ENCODE results near the gene NTM.

NTM gene

DNA sequence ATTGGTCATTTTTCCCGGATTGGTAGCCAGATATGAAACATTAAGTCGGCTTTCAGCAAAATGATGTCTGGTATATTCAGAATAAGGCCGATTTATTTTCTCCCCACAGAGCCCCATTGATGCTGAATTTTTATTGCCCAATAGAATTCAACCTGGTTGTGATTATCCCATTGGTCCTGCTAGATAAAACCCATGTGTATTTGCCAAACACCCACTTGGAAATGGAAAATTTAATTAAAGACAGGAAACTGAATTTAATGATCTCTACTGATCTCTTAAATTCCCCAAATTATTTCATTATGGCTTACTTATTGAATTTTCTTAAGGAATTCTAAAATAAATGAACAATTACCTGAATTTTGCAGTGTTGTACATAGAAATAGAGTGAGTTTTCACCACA lies 609.8 kb downstream of the NTM start:
- Histone ChIP-seq H3K9me3 (ENCODE audit: severe bottlenecking) (no peaks in the 10 kb centered on the region), H3K36me3 (no peaks in the 10 kb centered on the region), H3K4me3 (ENCODE audit: low read depth, low read length) (no peak overlapping the region), H3K27ac (no peak overlapping the region), H3K27me3 (ENCODE audit: insufficient read depth, low read depth, severe bottlenecking) (no peaks in the 10 kb centered on the region)
- no peak for TF ChIP-seq CTCF (IDR thresholded peaks at IDR 0.05; ENCODE audit: low read depth, low read length)
- no peak for DNase-seq

- TF ChIP-seq CTCF (IDR thresholded peaks at IDR 0.05; ENCODE audit: low read depth, low read length): no peak
- no peak for DNase-seq
- no peaks in the 10 kb centered on the region for H3K27me3 ChIP-seq (ENCODE audit: insufficient read depth, low read depth, severe bottlenecking)
- H3K9me3 ChIP-seq (ENCODE audit: severe bottlenecking): no peaks in the 10 kb centered on the region
- H3K4me3 ChIP-seq (ENCODE audit: low read depth, low read length): no peak overlapping the region
- H3K27ac ChIP-seq: no peak overlapping the region
- no peaks in the 10 kb centered on the region for H3K36me3 ChIP-seq
Measured at GRCh38 chr11:131980888-131981668, 610.7 kb downstream of the NTM start.

GRCh38 chr11:131982154-131982553 lies 611.7 kb downstream of the NTM start:
- TF ChIP-seq CTCF (IDR thresholded peaks at IDR 0.05; ENCODE audit: low read depth, low read length): no peak
- no peaks in the 10 kb centered on the region for H3K36me3 ChIP-seq
- DNase-seq: no peak
- no peaks in the 10 kb centered on the region for H3K27me3 ChIP-seq (ENCODE audit: insufficient read depth, low read depth, severe bottlenecking)
- H3K27ac ChIP-seq: no peak overlapping the region
- no peak overlapping the region for H3K4me3 ChIP-seq (ENCODE audit: low read depth, low read length)
- no peaks in the 10 kb centered on the region for H3K9me3 ChIP-seq (ENCODE audit: severe bottlenecking)

DNA sequence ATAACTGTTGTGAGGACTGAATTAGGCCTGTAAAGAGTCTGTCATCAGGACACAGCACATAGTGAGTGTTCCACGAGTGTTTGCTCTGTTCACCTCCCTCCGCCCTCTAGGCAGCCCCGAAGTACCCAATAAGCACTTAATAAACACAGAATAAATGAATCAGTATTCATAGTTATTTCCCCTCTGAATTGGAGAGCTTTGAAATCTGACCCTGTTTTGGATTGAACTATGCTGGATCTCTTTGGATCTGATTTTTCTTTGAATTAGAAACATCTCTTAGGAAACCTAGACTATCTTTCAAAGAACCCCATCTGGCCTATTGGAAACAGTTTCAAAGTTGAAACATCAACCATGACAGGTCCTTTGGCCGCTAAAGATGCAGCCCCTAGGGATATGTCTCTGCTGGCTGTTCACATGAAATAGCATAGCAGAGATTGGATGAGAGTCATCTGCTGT lies 615.5 kb downstream of the NTM start:
- TF ChIP-seq CTCF (IDR thresholded peaks at IDR 0.05; ENCODE audit: low read depth, low read length): no peak
- DNase-seq: no peak
- H3K27ac ChIP-seq: no peak overlapping the region
- H3K27me3 ChIP-seq (ENCODE audit: insufficient read depth, low read depth, severe bottlenecking): no peaks in the 10 kb centered on the region
- H3K4me3 ChIP-seq (ENCODE audit: low read depth, low read length): no peak overlapping the region
- no peaks in the 10 kb centered on the region for H3K9me3 ChIP-seq (ENCODE audit: severe bottlenecking)
- H3K36me3 ChIP-seq: no peaks in the 10 kb centered on the region

DNA sequence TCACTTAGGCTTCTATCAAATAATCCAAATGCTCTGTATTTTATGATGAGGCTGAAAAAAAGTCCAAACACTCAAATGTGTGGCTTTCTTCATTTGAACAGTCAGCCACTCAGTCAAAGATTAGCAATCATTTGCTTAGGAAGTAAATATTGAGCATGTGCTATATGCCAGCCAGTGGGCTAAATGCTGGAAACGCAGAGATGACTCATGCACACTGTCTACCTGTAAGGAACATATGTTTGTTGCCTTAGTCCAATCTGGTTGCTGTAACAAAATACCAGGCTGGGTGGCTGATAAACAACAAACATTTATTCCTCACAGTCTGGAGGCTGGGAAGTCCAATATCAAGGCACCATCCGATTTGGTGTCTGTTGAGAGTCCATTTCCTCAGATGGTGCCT lies 617.3 kb downstream of the NTM start:
- TF ChIP-seq CTCF (IDR thresholded peaks at IDR 0.05; ENCODE audit: low read depth, low read length): no peak
- Histone ChIP-seq H3K36me3 (no peaks in the 10 kb centered on the region), H3K9me3 (ENCODE audit: severe bottlenecking) (no peaks in the 10 kb centered on the region), H3K4me3 (ENCODE audit: low read depth, low read length) (no peak overlapping the region), H3K27ac (no peak overlapping the region), H3K27me3 (ENCODE audit: insufficient read depth, low read depth, severe bottlenecking) (no peaks in the 10 kb centered on the region)
- DNase-seq: no peak

- no peak for TF ChIP-seq CTCF (IDR thresholded peaks at IDR 0.05; ENCODE audit: low read depth, low read length)
- Histone ChIP-seq H3K36me3 (no peaks in the 10 kb centered on the region), H3K9me3 (ENCODE audit: severe bottlenecking) (peaks cover 10% of the 10 kb centered on the region), H3K27me3 (ENCODE audit: insufficient read depth, low read depth, severe bottlenecking) (no peaks in the 10 kb centered on the region), H3K4me3 (ENCODE audit: low read depth, low read length) (no peak overlapping the region), H3K27ac (no peak overlapping the region)
- no peak for DNase-seq
Measured at GRCh38 chr11:131991606-131992005, 621.2 kb downstream of the NTM start.

Measured in WERI-Rb-1 (cell line).